ENCODE data around the gene PXT1. TPM values are rescaled to one million over a fixed set of nuclear protein-coding genes. Genes with fewer than 3 reads are reported as not detected.

The PXT1 gene
- total RNA-seq, 2 donors from 2014 or later, result not detected

Other genes with a start within 250 kb of the PXT1 start
- 10 to 100 TPM; 75.0 to 75.6 TPM for gene BRPF3, start 246.1 kb downstream of the PXT1 start, total RNA-seq
- under 1 TPM; 0.43 to 0.53 TPM for gene PNPLA1, start 172.8 kb downstream of the PXT1 start, total RNA-seq
- gene BNIP5, start 106.0 kb downstream of the PXT1 start, total RNA-seq, result 10 to 100 TPM; 11.4 to 14.4 TPM
- gene ETV7, start 55.2 kb downstream of the PXT1 start, total RNA-seq, result 1 to 10 TPM; 3.6 to 8.9 TPM
- gene KCTD20, start 146 bp upstream of the PXT1 start, total RNA-seq, result 10 to 100 TPM; 22.0 to 28.4 TPM
- 10 to 100 TPM; 66.0 to 76.6 TPM for gene STK38, start 104.6 kb upstream of the PXT1 start, total RNA-seq
- gene SRSF3, start 151.5 kb upstream of the PXT1 start, total RNA-seq, result 100 to 1,000 TPM; 178 to 242 TPM
- 100 to 1,000 TPM; 264 to 383 TPM for gene CDKN1A, start 235.9 kb upstream of the PXT1 start, total RNA-seq